ENCODE data around the gene CCDC28B.

Gene CCDC28B

GRCh38 chr1:32198237-32199042, 2.0 kb upstream of the CCDC28B start:
- ChIA-PET POLR2A (interaction anchor here (0.6 to 2.7 kb wide), 5 partner anchors 14 to 94 kb away, joined by 3 to 28 read pairs (median 3); partner anchors contain the start of genes HDAC1 and TXLNA), CTCF (interaction anchor here (0.7 to 1.0 kb wide), 2 partner anchors 12 to 295 kb away, joined by 3 read pairs; no protein-coding TSS in a partner anchor)
- TF ChIP-seq HDGF (IDR thresholded peaks at IDR 0.05; ENCODE audit: borderline replicate concordance) (no peak), ZNF384 (IDR thresholded peaks at IDR 0.05) (no peak), L3MBTL2 (conservative IDR thresholded peaks at IDR 0.05) (no peak), ARNT (IDR thresholded peaks at IDR 0.05) (no peak)
- no peak for DNase-seq (ENCODE audit: extremely low spot score)

GRCh38 chr1:32199043-32199716, 1.2 kb upstream of the CCDC28B start:
- TF ChIP-seq TARDBP (IDR thresholded peaks at IDR 0.05) = no peak
- no peak for TF ChIP-seq LEF1 (IDR thresholded peaks at IDR 0.05; ENCODE audit: borderline replicate concordance)
- no peak for TF ChIP-seq L3MBTL2 (conservative IDR thresholded peaks at IDR 0.05)
- no peak for TF ChIP-seq ARNT (IDR thresholded peaks at IDR 0.05)
- no peak for TF ChIP-seq BHLHE40 (IDR thresholded peaks at IDR 0.05; ENCODE audit: borderline replicate concordance)
- POLR2A ChIA-PET = interaction anchor here (1.1 to 2.7 kb wide), 5 partner anchors 15 to 195 kb away, joined by 3 to 28 read pairs (median 3); partner anchors contain the start of genes BSDC1, KPNA6 and TXLNA
- DNase-seq (ENCODE audit: extremely low spot score) = no peak
- CTCF ChIA-PET = interaction anchor here (0.7 kb wide), 1 partner anchor 296 kb away, joined by 3 read pairs; no protein-coding TSS in a partner anchor

GRCh38 chr1:32199717-32200072, 700 bp upstream of the CCDC28B start:
- TF ChIP-seq LEF1 (IDR thresholded peaks at IDR 0.05; ENCODE audit: borderline replicate concordance) (no peak), FOXK2 (IDR thresholded peaks at IDR 0.05) (no peak)
- CTCF ChIA-PET = interaction anchor here (1.7 kb wide), 1 partner anchor 16 kb away, joined by 7 read pairs; no protein-coding TSS in a partner anchor
- POLR2A ChIA-PET = interaction anchor here (1.1 to 2.7 kb wide), 6 partner anchors 8 to 195 kb away, joined by 3 to 28 read pairs (median 4); partner anchors contain the start of genes BSDC1, DCDC2B, KPNA6 and TMEM39B
- DNase-seq (ENCODE audit: extremely low spot score) = no peak

GRCh38 chr1:32201011-32201855, 838 bp downstream of the CCDC28B start:
- peak; percentile 72 for DNase-seq (ENCODE audit: extremely low spot score)
- CTCF ChIA-PET = interaction anchor here (0.7 to 1.7 kb wide), 3 partner anchors 15 to 193 kb away, joined by 3 to 7 read pairs (median 3); partner anchors contain the start of gene BSDC1
- TF ChIP-seq SUZ12 (IDR thresholded peaks at IDR 0.05) (no peak), ARNT (IDR thresholded peaks at IDR 0.05) (no peak)
- POLR2A ChIA-PET = interaction anchor here (0.7 to 2.7 kb wide), 9 partner anchors 8 to 129 kb away, joined by 3 to 28 read pairs (median 3); partner anchors contain the start of genes DCDC2B, TMEM39B and TXLNA

- DNase-seq (ENCODE audit: extremely low spot score) = no peak
- TF ChIP-seq SUZ12 (IDR thresholded peaks at IDR 0.05) (no peak), HDGF (IDR thresholded peaks at IDR 0.05; ENCODE audit: borderline replicate concordance) (no peak), LEF1 (IDR thresholded peaks at IDR 0.05; ENCODE audit: borderline replicate concordance) (no peak), NFRKB (IDR thresholded peaks at IDR 0.05) (no peak), SP1 (IDR thresholded peaks at IDR 0.05) (no peak), FOXM1 (IDR thresholded peaks at IDR 0.05; ENCODE audit: borderline replicate concordance) (no peak), BHLHE40 (IDR thresholded peaks at IDR 0.05; ENCODE audit: borderline replicate concordance) (no peak), ELF4 (IDR thresholded peaks at IDR 0.05) (no peak), L3MBTL2 (conservative IDR thresholded peaks at IDR 0.05) (no peak), TARDBP (IDR thresholded peaks at IDR 0.05) (no peak), CTBP1 (IDR thresholded peaks at IDR 0.05; ENCODE audit: borderline replicate concordance) (no peak), ZNF384 (IDR thresholded peaks at IDR 0.05) (no peak), ARNT (IDR thresholded peaks at IDR 0.05) (no peak), PKNOX1 (IDR thresholded peaks at IDR 0.05) (no peak), FOXA1 (IDR thresholded peaks at IDR 0.05) (no peak), FOXK2 (IDR thresholded peaks at IDR 0.05) (no peak)
- CTCF ChIA-PET = interaction anchor here (0.6 to 1.3 kb wide), 2 partner anchors 11 to 12 kb away, joined by 3 read pairs; no protein-coding TSS in a partner anchor
- POLR2A ChIA-PET = interaction anchor here (0.6 to 2.2 kb wide), 9 partner anchors 10 to 146 kb away, joined by 3 to 21 read pairs (median 6); partner anchors contain the start of genes EIF3I, TMEM234 and TXLNA
Measured at GRCh38 chr1:32204943-32205361, 4.6 kb downstream of the CCDC28B start.

GRCh38 chr1:32205401-32206370, 5.3 kb downstream of the CCDC28B start, which contains the start of gene IQCC:
IQCC (plus strand) TSS chr1:32205671; CDS start chr1:32205682, 11 bp downstream.
- TF ChIP-seq L3MBTL2 (conservative IDR thresholded peaks at IDR 0.05) (peak; percentile 55; the same call in 1 of the 2 replicates), ELF4 (IDR thresholded peaks at IDR 0.05) (peak; percentile 25; the same call in 1 of the 2 replicates), LEF1 (IDR thresholded peaks at IDR 0.05; ENCODE audit: borderline replicate concordance) (no peak)
- ChIA-PET CTCF (interaction anchor here (0.6 to 1.3 kb wide), 4 partner anchors 10 to 228 kb away, joined by 3 read pairs; no protein-coding TSS in a partner anchor), POLR2A (interaction anchor here (0.6 to 2.2 kb wide), 11 partner anchors 10 to 145 kb away, joined by 3 to 21 read pairs (median 3); partner anchors contain the start of genes EIF3I, TMEM234 and TXLNA)
- DNase-seq (ENCODE audit: extremely low spot score) = peak; percentile 99
